ENCODE measurements around the gene GRIN3A. TPM values are rescaled to one million over a fixed set of nuclear protein-coding genes. Genes with fewer than 3 reads are reported as not detected.

The GRIN3A gene
- total and polyA plus RNA-seq, 9 of the 15 experiments (the other 6 are each of a cell fraction or from before 2014, with no cell fraction given), result 0.01 to 0.03 TPM; not detected in 7

DNA sequence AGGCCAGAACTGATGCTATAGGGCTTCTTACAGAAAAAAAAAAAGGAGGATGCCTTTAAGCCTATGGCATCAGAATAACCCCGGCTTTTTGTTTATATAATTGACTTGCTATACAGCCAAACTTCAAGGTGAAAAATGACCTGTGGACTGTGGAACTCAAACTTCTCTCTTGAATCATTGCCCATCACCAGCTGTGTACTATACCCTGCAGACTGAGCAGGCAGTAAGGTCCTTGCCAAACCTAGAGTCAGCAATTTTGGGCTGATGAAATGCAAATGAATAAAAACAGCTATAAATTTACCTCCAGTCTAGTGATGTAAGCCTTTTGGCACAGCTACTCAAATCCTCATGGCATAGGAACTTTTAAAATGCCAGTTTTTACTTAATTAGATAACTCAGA, 99.1 kb downstream of the GRIN3A start:
- Histone ChIP-seq H3K36me3 (ENCODE audit: control insufficient read depth, insufficient read depth, low read length) (no peaks in the 10 kb centered on the region), H3K9me3 (replicated peaks; ENCODE audit: control insufficient read depth, insufficient read depth, low read depth, low read length) (no peaks in the 10 kb centered on the region), H3K9ac (ENCODE audit: insufficient read depth in 1 of 2, low read depth in 2 of 2, low read length in 2 of 2) (no peak overlapping the region), H3K4me2 (ENCODE audit: insufficient read depth, low read length) (no peak overlapping the region), H3K79me2 (ENCODE audit: control insufficient read depth, insufficient read depth, low read length) (no peaks in the 10 kb centered on the region), H3K4me1 (replicated peaks in 1 of 2; ENCODE audit: control insufficient read depth in 2 of 2, insufficient read depth in 2 of 2, low read length in 2 of 2) (no peaks in the 10 kb centered on the region), H3K27ac (ENCODE audit: extremely low read depth, low read depth, low read length) (no peak overlapping the region), H3K4me3 (no peak overlapping the region), H4K20me1 (replicated peaks; ENCODE audit: control insufficient read depth, insufficient read depth, low read length) (no peaks in the 10 kb centered on the region), H3K9me1 (ENCODE audit: control insufficient read depth, insufficient read depth, low read length) (no peaks in the 10 kb centered on the region), H2AFZ (ENCODE audit: low read depth, low read length) (no peak overlapping the region), H3K27me3 (ENCODE audit: control insufficient read depth in 2 of 2, insufficient read depth in 2 of 2, low read length in 2 of 2) (no peaks in the 10 kb centered on the region)
- no peak for ATAC-seq
- ChIA-PET POLR2A (no interaction called here), CTCF (ENCODE audit: low intra/inter-chr PET ratio) (no interaction called here)
- no TSS peak for BruUV-seq (replicated peaks)
- FAIRE-seq, result no peak
- in situ Hi-C loops (cut with MboI) (no loop called here), intact Hi-C loops (cut with micrococcal nuclease) (no loop called here)
- 0% methylated on average over 1 of the region's 1 CpG for WGBS (ENCODE audit: insufficient coverage, low coverage, missing lambda C conversion rate)
- TF ChIP-seq TCF3 (CRISPR knock-in tag; IDR thresholded peaks at IDR 0.05) (no peak), MCM3 (IDR thresholded peaks at IDR 0.05) (no peak), CBFA2T2 (conservative IDR thresholded peaks at IDR 0.05) (no peak)
- TF ChIP-seq, protein P1, sequence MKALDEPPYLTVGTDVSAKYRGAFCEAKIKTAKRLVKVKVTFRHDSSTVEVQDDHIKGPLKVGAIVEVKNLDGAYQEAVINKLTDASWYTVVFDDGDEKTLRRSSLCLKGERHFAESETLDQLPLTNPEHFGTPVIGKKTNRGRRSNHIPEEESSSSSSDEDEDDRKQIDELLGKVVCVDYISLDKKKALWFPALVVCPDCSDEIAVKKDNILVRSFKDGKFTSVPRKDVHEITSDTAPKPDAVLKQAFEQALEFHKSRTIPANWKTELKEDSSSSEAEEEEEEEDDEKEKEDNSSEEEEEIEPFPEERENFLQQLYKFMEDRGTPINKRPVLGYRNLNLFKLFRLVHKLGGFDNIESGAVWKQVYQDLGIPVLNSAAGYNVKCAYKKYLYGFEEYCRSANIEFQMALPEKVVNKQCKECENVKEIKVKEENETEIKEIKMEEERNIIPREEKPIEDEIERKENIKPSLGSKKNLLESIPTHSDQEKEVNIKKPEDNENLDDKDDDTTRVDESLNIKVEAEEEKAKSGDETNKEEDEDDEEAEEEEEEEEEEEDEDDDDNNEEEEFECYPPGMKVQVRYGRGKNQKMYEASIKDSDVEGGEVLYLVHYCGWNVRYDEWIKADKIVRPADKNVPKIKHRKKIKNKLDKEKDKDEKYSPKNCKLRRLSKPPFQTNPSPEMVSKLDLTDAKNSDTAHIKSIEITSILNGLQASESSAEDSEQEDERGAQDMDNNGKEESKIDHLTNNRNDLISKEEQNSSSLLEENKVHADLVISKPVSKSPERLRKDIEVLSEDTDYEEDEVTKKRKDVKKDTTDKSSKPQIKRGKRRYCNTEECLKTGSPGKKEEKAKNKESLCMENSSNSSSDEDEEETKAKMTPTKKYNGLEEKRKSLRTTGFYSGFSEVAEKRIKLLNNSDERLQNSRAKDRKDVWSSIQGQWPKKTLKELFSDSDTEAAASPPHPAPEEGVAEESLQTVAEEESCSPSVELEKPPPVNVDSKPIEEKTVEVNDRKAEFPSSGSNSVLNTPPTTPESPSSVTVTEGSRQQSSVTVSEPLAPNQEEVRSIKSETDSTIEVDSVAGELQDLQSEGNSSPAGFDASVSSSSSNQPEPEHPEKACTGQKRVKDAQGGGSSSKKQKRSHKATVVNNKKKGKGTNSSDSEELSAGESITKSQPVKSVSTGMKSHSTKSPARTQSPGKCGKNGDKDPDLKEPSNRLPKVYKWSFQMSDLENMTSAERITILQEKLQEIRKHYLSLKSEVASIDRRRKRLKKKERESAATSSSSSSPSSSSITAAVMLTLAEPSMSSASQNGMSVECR (CRISPR knock-in tag; IDR thresholded peaks at IDR 0.05), result no peak
- no peak for DNase-seq (ENCODE audit: extremely low read depth in 1 of 4, low spot score in 3 of 4)
